NB4 (cell line): Measurements from ENCODE around the gene C1orf105.

Source experiments
- DNase-seq: peaks from one replicate; pipeline ENCODE4 v3.0.0; 2010; ENCODE audit warnings: low read depth
- H3K4me3 ChIP-seq: one replicate; pipeline ENCODE4 v1.5.1; 2011; ENCODE audit warnings: mild to moderate bottlenecking, low read depth, low read length, moderate library complexity
- MYC ChIP-seq: IDR thresholded peaks from 2 replicates; pipeline ENCODE4 v1.6.1; 2011; ENCODE audit warnings: low read depth, low read length
- POLR2A ChIP-seq: IDR thresholded peaks from 2 replicates; pipeline ENCODE4 v1.6.1; 2011; ENCODE audit warnings: mild to moderate bottlenecking; ENCODE audit not compliant: insufficient read length; ENCODE audit errors: extremely low read depth
- TF ChIP-seq, protein P1 (sequence below): IDR thresholded peaks from 2 replicates; pipeline ENCODE4 v1.6.1; 2011; ENCODE audit warnings: low read depth, low read length
- TF ChIP-seq, protein P2 (sequence below): IDR thresholded peaks from one replicate; pipeline ENCODE4 v1.5.1; 2012; ENCODE audit warnings: low read depth, low read length

Gene C1orf105

DNA sequence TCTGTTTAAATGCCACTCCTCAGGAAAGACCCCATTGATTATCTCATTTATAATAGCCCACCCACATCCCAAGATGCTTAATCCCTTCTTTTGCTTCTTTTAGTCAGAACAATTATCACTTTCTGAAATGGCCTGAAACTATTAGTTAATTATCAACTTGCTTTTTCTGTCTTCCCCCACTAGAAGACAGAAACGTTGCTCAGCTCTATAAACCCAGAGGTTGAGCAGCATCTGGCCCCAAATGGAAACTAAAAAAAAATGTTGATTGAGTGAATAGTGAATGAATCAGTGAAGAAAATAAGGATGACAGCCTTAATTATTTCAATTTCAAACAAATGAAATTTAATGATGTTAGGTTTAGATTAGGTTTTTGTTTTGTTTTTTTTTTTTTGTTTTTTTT lies 61.6 kb downstream of the C1orf105 start:
- no peak overlapping the region for H3K4me3 ChIP-seq
- TF ChIP-seq, protein P1, sequence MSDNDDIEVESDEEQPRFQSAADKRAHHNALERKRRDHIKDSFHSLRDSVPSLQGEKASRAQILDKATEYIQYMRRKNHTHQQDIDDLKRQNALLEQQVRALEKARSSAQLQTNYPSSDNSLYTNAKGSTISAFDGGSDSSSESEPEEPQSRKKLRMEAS: no peak
- DNase-seq: no peak

DNA sequence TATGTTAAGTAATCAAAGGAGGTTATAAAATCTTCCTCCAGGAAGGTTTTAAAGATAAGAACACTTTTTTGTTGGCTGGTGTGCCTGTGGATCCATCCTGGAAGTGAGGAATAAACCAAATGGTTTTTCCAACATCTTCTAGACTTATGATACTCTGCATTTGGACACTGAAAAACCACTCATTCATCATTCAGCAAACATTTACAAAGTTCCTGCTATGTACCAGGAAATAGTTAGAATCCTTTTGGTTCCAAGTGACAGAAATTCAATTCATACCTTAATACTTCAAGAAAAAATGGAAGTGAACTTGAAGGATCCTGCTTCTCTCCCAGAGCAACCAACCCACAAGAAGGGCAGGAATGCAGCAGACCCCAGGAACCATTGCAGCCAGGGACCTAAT lies 63.0 kb downstream of the C1orf105 start:
- no peak overlapping the region for H3K4me3 ChIP-seq
- no peak for TF ChIP-seq MYC
- TF ChIP-seq POLR2A: no peak
- TF ChIP-seq, protein P1: no peak
- DNase-seq: no peak

DNA sequence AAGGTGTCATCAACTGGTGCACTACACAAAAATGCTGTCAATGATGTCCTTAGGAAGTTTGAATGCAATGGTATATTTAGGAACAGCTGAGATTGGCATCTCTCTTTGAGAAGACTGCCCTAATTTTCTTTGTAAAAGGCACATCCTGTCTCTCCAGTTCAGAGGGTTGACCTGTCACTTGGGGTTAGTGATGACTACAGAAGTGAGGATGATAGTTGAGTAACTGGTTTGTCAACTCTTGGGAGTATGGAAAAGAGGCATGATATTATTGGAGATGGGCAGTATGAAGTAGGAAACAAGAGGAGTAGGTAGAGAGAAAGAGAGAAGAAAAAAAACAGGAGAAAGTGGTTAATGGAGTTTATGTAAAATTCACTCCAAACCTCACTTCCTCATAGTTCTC lies 63.8 kb downstream of the C1orf105 start:
- no peak for DNase-seq
- H3K4me3 ChIP-seq: no peak overlapping the region
- TF ChIP-seq, protein P1: no peak
- TF ChIP-seq, protein P2, sequence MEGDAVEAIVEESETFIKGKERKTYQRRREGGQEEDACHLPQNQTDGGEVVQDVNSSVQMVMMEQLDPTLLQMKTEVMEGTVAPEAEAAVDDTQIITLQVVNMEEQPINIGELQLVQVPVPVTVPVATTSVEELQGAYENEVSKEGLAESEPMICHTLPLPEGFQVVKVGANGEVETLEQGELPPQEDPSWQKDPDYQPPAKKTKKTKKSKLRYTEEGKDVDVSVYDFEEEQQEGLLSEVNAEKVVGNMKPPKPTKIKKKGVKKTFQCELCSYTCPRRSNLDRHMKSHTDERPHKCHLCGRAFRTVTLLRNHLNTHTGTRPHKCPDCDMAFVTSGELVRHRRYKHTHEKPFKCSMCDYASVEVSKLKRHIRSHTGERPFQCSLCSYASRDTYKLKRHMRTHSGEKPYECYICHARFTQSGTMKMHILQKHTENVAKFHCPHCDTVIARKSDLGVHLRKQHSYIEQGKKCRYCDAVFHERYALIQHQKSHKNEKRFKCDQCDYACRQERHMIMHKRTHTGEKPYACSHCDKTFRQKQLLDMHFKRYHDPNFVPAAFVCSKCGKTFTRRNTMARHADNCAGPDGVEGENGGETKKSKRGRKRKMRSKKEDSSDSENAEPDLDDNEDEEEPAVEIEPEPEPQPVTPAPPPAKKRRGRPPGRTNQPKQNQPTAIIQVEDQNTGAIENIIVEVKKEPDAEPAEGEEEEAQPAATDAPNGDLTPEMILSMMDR: no peak
- TF ChIP-seq POLR2A (no peak), MYC (no peak)

DNA sequence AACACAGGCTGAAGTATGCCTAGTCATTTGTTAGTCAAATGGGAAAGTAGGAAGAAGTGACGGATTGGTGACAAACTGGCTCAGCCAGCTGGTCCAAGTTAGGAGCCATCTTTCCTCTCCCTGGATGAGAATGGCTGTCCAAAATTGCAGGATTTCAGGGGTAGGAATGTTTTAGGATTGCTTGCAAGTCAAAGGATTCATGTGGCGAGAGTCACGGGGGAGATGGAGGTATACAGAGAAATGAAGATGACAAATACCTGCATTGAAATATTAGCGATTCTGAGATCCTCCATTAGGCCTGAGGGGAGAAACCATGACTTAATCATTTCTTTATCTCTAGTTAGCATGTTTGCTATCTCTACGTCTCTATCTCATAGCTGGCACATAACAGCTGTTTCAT lies 65.1 kb downstream of the C1orf105 start:
- TF ChIP-seq POLR2A (no peak), MYC (no peak)
- TF ChIP-seq, protein P2: no peak
- TF ChIP-seq, protein P1: no peak
- DNase-seq: no peak
- no peak overlapping the region for H3K4me3 ChIP-seq

DNA sequence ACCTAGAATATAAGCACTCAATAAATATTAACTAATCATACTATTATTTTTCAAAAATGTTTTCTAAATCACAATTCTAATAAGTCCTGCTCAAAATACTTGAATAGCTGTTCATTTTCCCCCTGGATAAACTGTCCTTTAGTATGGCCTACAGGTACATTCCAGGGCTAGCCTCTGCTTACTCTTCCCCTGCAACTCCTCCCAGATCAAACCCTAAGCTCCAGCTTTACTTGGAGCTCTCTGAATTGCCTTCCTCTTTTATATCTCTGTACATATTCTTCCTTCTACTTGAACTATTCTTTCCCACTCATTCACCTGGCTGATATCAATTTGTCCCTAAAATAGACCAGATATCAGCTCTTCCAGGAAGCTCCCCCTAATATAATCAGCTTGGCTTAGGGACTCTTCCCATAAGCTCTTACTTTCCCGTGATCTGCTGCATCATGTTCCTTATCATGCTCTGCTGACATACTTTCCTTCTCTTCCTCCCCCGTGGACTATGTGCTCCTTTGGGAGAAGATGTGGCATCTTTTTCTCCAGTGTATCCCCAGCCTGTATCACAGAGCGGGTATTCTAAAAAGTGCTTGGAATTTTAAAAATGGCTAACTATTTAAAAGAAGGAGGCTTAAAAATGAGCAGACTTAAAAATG lies 66.4 kb downstream of the C1orf105 start:
- no peak overlapping the region for H3K4me3 ChIP-seq
- TF ChIP-seq MYC: no peak
- TF ChIP-seq, protein P1: no peak
- TF ChIP-seq, protein P2: no peak

DNA sequence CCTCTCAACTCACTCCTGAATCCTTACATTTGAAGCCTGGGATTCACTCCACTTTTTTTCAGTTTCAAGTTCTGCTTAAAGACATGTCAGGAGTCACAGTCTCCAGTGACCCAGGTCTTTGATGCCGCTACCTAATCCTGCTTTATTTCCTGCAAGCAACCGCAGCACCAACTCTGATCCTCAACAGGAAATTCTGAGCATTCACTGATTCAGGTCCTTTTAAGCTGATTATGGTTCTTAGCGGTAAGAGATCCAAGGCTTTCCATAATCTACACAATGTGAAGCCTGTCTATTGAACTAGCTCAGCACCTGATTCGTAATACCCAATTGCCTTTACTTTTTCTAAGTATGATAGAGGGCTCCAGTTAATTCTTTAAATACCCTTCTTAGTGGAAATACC lies 67.1 kb downstream of the C1orf105 start:
- DNase-seq: no peak
- TF ChIP-seq MYC (no peak), POLR2A (no peak)
- TF ChIP-seq, protein P1: no peak
- TF ChIP-seq, protein P2: no peak
- no peak overlapping the region for H3K4me3 ChIP-seq

More for the DNA sequence above, 66.4 kb downstream of the C1orf105 start:
- DNase-seq: no peak

DNA sequence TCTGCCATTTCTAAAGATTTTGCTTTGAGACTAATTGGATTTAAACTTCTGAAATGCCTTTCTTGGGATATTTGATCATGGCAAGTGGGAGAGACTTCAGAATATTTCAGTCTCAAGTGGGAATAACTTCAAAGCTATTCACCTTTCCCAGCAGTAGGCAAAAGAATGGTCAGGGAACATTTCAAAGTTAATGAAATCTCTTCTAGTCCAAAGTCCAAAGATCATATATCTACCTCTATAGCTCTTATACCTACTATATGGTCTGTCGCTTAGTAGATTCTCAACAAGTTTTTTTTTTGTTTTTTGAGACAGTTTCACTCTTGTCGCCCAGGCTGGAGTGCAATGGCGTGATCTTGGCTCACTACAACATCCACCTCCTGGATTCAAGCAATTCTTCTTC lies 67.9 kb downstream of the C1orf105 start:
- no peak for DNase-seq
- no peak overlapping the region for H3K4me3 ChIP-seq
- TF ChIP-seq, protein P1: no peak
- TF ChIP-seq, protein P2: no peak
